ENCODE results near the gene IMPACT. TPM values are rescaled to one million over a fixed set of nuclear protein-coding genes. Genes with fewer than 3 reads are reported as not detected.

Gene IMPACT
- total RNA-seq, 4 donors from 2014 or later, result 4.1 to 63.9 (median 15.1) TPM

DNA sequence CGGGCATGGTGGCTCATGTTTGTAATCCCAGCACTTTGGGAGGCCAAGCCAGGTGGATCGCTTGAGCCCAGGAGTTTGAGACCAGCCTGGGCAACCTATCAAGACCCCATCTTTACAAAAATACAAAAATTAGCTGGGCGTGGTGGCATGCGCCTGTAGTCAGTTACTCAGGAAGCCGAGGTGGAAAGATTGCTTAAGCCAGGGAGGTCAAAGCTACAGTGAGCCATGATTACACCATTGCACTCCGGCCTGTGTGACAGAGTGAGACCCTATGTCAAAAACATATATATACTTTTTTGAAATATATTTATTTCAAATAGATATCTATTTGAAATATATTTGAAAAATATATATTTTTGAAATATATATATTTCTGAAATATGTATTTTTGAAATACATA lies 39.8 kb upstream of the IMPACT start:
- Histone ChIP-seq H3K27ac (no peak overlapping the region), H3K4me1 (no peaks in the 10 kb centered on the region), H3K9me3 (no peaks in the 10 kb centered on the region), H3K4me3 (no peak overlapping the region), H3K36me3 (no peaks in the 10 kb centered on the region), H3K27me3 (no peaks in the 10 kb centered on the region)
- intact Hi-C loops (cut with DNase I; ENCODE audit: low total_unique reads), result no loop called here
- no peak for TF ChIP-seq POLR2A (IDR thresholded peaks at IDR 0.05)
- TF ChIP-seq, protein P1, sequence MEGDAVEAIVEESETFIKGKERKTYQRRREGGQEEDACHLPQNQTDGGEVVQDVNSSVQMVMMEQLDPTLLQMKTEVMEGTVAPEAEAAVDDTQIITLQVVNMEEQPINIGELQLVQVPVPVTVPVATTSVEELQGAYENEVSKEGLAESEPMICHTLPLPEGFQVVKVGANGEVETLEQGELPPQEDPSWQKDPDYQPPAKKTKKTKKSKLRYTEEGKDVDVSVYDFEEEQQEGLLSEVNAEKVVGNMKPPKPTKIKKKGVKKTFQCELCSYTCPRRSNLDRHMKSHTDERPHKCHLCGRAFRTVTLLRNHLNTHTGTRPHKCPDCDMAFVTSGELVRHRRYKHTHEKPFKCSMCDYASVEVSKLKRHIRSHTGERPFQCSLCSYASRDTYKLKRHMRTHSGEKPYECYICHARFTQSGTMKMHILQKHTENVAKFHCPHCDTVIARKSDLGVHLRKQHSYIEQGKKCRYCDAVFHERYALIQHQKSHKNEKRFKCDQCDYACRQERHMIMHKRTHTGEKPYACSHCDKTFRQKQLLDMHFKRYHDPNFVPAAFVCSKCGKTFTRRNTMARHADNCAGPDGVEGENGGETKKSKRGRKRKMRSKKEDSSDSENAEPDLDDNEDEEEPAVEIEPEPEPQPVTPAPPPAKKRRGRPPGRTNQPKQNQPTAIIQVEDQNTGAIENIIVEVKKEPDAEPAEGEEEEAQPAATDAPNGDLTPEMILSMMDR (IDR thresholded peaks at IDR 0.05), result no peak
- DNase-seq, result no peak

DNA sequence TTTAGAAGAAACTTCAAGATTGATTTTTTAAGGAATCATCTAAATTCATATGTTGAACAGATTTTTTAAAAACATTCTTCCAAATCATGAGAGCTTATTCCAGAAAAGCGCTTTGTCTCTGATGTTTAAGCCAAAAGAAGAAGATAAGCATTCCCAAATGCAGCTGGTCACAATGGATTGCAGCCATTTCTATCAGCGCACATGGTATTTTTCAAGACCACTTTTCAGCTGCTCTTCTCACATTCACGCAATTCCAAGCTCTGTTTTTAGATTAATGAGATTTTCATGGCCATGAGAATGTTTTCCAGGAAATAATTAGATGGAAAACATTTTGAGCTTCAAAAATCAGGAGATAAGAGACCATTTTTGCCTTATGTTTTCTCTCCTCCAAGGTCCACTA lies 37.5 kb upstream of the IMPACT start:
- Histone ChIP-seq H3K4me1 (no peaks in the 10 kb centered on the region), H3K27ac (no peak overlapping the region), H3K36me3 (no peaks in the 10 kb centered on the region), H3K9me3 (no peaks in the 10 kb centered on the region), H3K27me3 (no peaks in the 10 kb centered on the region), H3K4me3 (no peak overlapping the region)
- DNase-seq, result no peak
- intact Hi-C loops (cut with DNase I; ENCODE audit: low total_unique reads), result no loop called here
- no peak for TF ChIP-seq POLR2A (IDR thresholded peaks at IDR 0.05)
- TF ChIP-seq, protein P1 (IDR thresholded peaks at IDR 0.05), result no peak

DNA sequence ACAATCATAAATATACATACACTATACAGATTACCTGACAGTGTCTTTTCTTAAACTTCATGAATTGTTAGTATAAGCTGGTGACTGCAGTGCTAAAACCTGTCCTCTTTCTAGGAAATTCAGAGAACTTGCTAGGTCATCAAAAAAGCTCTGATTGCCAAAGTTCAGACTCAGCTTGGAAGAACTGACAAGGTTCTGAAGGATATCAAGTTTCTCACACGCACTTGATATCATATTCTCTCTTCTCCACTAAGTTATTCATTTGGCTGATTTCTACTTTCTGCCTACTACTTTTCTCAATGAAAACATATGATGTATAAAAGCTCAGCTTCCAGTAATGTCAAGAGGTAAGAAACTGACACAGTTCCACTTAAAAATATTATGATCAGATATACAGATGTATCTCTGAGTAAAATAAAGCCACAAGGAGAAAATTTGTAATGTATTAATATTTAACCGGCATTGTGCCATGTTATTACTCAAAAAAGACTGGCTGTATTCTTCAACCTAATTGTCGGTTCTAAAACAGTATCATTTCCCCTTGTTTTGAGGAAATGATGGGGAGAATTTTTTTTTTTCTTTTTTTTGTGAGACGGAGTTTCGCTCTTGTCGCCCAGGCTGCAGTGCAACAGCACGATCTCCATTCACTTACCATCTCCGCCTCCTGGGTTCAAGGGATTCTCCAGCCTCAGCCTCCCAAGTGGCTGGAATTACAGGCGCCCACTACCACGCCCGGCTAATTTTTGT lies 31.2 kb upstream of the IMPACT start:
- Histone ChIP-seq H3K4me3 (no peak overlapping the region), H3K36me3 (no peaks in the 10 kb centered on the region), H3K9me3 (no peaks in the 10 kb centered on the region), H3K27me3 (no peaks in the 10 kb centered on the region), H3K4me1 (no peaks in the 10 kb centered on the region), H3K27ac (no peak overlapping the region)
- intact Hi-C loops (cut with DNase I; ENCODE audit: low total_unique reads), result no loop called here
- no peak for DNase-seq
- TF ChIP-seq, protein P1 (IDR thresholded peaks at IDR 0.05), result no peak
- no peak for TF ChIP-seq POLR2A (IDR thresholded peaks at IDR 0.05)

DNA sequence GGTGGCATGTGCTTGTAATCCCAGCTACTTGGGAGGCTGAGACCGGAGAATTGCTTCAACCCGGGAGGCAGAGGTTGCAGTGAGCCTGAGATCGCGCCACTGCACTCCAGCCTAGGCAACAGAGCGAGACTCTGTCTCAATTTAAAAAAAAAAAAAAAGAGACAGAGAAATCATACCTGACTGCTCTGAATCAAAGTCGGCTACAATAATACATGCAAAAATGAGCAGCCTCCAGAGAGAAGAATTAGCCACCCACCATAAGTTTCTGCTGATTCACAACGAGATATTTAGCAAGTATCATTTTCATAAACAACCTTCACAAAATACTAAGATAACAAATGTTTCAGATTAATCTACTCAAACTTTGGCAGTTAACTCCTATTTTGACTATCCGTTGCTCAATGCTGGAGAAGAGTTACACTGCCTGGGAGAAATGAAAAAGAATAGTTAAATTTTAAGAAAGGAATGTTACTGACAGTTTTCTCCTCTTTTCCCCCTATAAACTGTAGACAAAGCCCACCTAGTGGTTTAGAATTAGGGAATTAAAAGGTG lies 30.3 kb upstream of the IMPACT start:
- Histone ChIP-seq H3K27me3 (no peaks in the 10 kb centered on the region), H3K4me1 (no peaks in the 10 kb centered on the region), H3K27ac (no peak overlapping the region), H3K36me3 (no peaks in the 10 kb centered on the region), H3K4me3 (no peak overlapping the region), H3K9me3 (no peaks in the 10 kb centered on the region)
- TF ChIP-seq POLR2A (IDR thresholded peaks at IDR 0.05), result no peak
- TF ChIP-seq, protein P1 (IDR thresholded peaks at IDR 0.05), result no peak
- intact Hi-C loops (cut with DNase I; ENCODE audit: low total_unique reads), result no loop called here
- no peak for DNase-seq

DNA sequence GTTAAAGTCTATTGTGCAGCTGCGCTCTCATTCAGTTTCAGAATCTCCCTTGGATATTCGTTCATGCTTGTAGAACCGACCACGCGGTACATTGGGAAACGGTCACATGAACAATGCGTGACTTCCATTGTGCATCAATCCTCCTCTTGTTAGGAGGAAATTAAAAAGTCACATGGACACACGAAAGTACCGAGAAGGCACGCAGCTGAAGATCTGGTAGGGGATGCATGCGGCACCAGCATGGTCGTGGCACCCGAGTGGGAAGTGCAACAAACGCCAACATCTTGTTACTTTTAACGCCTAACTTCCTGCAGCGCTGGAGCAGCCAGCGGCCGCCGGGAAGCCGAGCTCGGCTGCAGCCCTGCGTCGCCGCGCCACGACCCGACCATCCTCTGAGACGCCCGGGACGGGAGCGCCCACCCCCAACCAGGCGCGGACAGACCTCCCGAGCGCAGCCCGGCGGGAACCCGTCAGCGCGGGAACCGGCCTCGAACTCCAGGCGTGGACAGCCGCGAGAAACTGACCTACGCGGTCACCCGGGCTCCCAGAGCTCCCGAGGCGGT lies 29.3 kb upstream of the IMPACT start:
- Histone ChIP-seq H3K27ac (peak overlapping the region; percentile 79 to 85), H3K4me1 (no peaks in the 10 kb centered on the region), H3K4me3 (peak overlapping the region; percentile 60 to 68), H3K36me3 (no peaks in the 10 kb centered on the region), H3K27me3 (no peaks in the 10 kb centered on the region), H3K9me3 (no peaks in the 10 kb centered on the region)
- TF ChIP-seq, protein P1 (IDR thresholded peaks at IDR 0.05), result no peak
- no peak for TF ChIP-seq POLR2A (IDR thresholded peaks at IDR 0.05)
- peak; percentile 38 to 67 for DNase-seq
- intact Hi-C loops (cut with DNase I; ENCODE audit: low total_unique reads), result no loop called here
